ENCODE measurements around the gene IL6ST.

DNA sequence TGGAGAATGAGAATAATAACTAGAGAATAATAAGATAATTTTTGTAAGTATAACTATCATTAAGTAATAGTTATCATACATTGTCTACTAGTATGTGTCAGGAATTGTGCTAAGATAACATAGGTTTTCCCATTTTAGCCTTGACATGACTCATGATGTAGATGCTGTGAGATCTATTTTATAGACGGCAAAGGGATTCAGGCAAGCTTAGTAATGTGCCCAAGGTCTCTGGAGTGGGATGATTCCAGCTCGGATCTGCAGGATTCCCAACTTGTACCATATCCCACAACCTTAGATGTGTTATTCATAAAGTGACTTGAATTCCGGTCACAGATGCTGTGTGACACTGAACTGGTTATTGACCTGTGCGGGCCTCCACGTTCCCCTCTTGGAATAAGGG, 92.1 kb downstream of the IL6ST start:
- no peak for TF ChIP-seq ZNF48 (tag by site-specific recombination; IDR thresholded peaks at IDR 0.05)
- TF ChIP-seq, protein P1, sequence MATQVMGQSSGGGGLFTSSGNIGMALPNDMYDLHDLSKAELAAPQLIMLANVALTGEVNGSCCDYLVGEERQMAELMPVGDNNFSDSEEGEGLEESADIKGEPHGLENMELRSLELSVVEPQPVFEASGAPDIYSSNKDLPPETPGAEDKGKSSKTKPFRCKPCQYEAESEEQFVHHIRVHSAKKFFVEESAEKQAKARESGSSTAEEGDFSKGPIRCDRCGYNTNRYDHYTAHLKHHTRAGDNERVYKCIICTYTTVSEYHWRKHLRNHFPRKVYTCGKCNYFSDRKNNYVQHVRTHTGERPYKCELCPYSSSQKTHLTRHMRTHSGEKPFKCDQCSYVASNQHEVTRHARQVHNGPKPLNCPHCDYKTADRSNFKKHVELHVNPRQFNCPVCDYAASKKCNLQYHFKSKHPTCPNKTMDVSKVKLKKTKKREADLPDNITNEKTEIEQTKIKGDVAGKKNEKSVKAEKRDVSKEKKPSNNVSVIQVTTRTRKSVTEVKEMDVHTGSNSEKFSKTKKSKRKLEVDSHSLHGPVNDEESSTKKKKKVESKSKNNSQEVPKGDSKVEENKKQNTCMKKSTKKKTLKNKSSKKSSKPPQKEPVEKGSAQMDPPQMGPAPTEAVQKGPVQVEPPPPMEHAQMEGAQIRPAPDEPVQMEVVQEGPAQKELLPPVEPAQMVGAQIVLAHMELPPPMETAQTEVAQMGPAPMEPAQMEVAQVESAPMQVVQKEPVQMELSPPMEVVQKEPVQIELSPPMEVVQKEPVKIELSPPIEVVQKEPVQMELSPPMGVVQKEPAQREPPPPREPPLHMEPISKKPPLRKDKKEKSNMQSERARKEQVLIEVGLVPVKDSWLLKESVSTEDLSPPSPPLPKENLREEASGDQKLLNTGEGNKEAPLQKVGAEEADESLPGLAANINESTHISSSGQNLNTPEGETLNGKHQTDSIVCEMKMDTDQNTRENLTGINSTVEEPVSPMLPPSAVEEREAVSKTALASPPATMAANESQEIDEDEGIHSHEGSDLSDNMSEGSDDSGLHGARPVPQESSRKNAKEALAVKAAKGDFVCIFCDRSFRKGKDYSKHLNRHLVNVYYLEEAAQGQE (tag by site-specific recombination; IDR thresholded peaks at IDR 0.05): no peak
- TF ChIP-seq, protein P2, sequence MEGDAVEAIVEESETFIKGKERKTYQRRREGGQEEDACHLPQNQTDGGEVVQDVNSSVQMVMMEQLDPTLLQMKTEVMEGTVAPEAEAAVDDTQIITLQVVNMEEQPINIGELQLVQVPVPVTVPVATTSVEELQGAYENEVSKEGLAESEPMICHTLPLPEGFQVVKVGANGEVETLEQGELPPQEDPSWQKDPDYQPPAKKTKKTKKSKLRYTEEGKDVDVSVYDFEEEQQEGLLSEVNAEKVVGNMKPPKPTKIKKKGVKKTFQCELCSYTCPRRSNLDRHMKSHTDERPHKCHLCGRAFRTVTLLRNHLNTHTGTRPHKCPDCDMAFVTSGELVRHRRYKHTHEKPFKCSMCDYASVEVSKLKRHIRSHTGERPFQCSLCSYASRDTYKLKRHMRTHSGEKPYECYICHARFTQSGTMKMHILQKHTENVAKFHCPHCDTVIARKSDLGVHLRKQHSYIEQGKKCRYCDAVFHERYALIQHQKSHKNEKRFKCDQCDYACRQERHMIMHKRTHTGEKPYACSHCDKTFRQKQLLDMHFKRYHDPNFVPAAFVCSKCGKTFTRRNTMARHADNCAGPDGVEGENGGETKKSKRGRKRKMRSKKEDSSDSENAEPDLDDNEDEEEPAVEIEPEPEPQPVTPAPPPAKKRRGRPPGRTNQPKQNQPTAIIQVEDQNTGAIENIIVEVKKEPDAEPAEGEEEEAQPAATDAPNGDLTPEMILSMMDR (tag by site-specific recombination; IDR thresholded peaks at IDR 0.05): no peak

All from HEK293 (cell line).